GM23338 (cell line): ENCODE data around the gene CDH8. TPM values are rescaled to one million over a fixed set of nuclear protein-coding genes. Genes with fewer than 3 reads are reported as not detected.

Source experiments
- ATAC-seq: fragments of 200-7000 bp; cut with Tn5 transposase; 3 replicates; pipeline ENCODE4 v1.9.1; 2020
- DNase-seq: peaks from one replicate; pipeline ENCODE4 v3.0.0-alpha.2; 2015; ENCODE audit warnings: low spot score
- H2AFZ ChIP-seq: fragments of 200-600 bp; sonication (generic); 2 replicates; pipeline ENCODE4 v1.8.0; 2016; ENCODE audit warnings: antibody characterized with exemption, mild to moderate bottlenecking, moderate library complexity
- H3F3A ChIP-seq: fragments of 200-600 bp; sonication (generic); replicated peaks from 2 replicates; pipeline ENCODE4 v1.8.0; 2017; ENCODE audit warnings: antibody characterized with exemption, mixed run types, low read depth
- H3K27ac ChIP-seq: fragments of 200-600 bp; sonication (generic); 2 replicates; pipeline ENCODE4 v1.6.1; 2016; ENCODE audit warnings: low read depth
- H3K27me3 ChIP-seq: fragments of 200-600 bp; sonication (generic); 2 replicates; pipeline ENCODE4 v1.8.0; 2016; ENCODE audit warnings: mild to moderate bottlenecking, mixed run types, moderate library complexity; ENCODE audit not compliant: insufficient read depth
- H3K36me3 ChIP-seq: fragments of 200-600 bp; sonication (generic); 2 replicates; pipeline ENCODE4 v1.8.0; 2016; ENCODE audit warnings: mild to moderate bottlenecking; ENCODE audit not compliant: insufficient read depth
- H3K4me1 ChIP-seq: fragments of 200-600 bp; sonication (generic); 2 replicates; pipeline ENCODE4 v1.8.0; 2016; ENCODE audit warnings: mild to moderate bottlenecking, moderate library complexity; ENCODE audit not compliant: insufficient read depth
- H3K4me2 ChIP-seq: fragments of 200-600 bp; sonication (generic); 2 replicates; pipeline ENCODE4 v1.7.1; 2017; ENCODE audit warnings: mixed run types
- H3K4me3 ChIP-seq: fragments of 200-600 bp; sonication (generic); 2 replicates; pipeline ENCODE4 v1.6.1; 2016; ENCODE audit warnings: mixed run types
- H3K79me2 ChIP-seq: fragments of 200-600 bp; sonication (generic); replicated peaks from 2 replicates; pipeline ENCODE4 v1.8.0; 2017; ENCODE audit warnings: mild to moderate bottlenecking; ENCODE audit not compliant: insufficient read depth
- H3K9me2 ChIP-seq: fragments of 200-600 bp; sonication (generic); 2 replicates; pipeline ENCODE4 v1.8.0; 2017; ENCODE audit not compliant: insufficient read depth
- H4K20me1 ChIP-seq: fragments of 200-600 bp; sonication (generic); replicated peaks from 2 replicates; pipeline ENCODE4 v1.8.0; 2017; ENCODE audit warnings: mild to moderate bottlenecking; ENCODE audit not compliant: insufficient read depth
- H3K27ac Mint-ChIP-seq: 2 replicates; pipeline ENCODE4 v1.8.0; 2020; ENCODE audit warnings: inconsistent platforms, mild to moderate bottlenecking, moderate library complexity, mixed read lengths
- H3K27me3 Mint-ChIP-seq: 3 replicates; pipeline ENCODE4 v1.8.0; 2022; ENCODE audit warnings: low read depth, mild to moderate bottlenecking, moderate library complexity, mixed read lengths, inconsistent platforms; ENCODE audit not compliant: insufficient read depth, poor library complexity
- H3K36me3 Mint-ChIP-seq: 3 replicates; pipeline ENCODE4 v1.8.0; 2021; ENCODE audit warnings: low read depth, mild to moderate bottlenecking, inconsistent platforms, moderate library complexity, mixed read lengths
- H3K4me1 Mint-ChIP-seq: 3 replicates; pipeline ENCODE4 v1.8.0; 2020; ENCODE audit warnings: mild to moderate bottlenecking, inconsistent platforms, mixed read lengths
- H3K4me3 Mint-ChIP-seq: 3 replicates; pipeline ENCODE4 v1.8.0; 2021; ENCODE audit warnings: moderate library complexity, mild to moderate bottlenecking, inconsistent platforms, mixed read lengths
- H3K9me3 Mint-ChIP-seq: 3 replicates; pipeline ENCODE4 v1.8.0; 2020; ENCODE audit warnings: moderate library complexity, mild to moderate bottlenecking, inconsistent platforms, mixed read lengths
- CREB1 ChIP-seq: fragments of 250-450 bp; sonication (Bioruptor Pico); IDR thresholded peaks from 2 replicates; pipeline ENCODE4 v1.5.0; 2020; ENCODE audit warnings: low read depth, mild to moderate bottlenecking, moderate library complexity
- ETS1 ChIP-seq: IDR thresholded peaks from 2 replicates; pipeline ENCODE4 v1.6.1; 2016; ENCODE audit warnings: antibody characterized with exemption
- JUNB ChIP-seq: IDR thresholded peaks from one replicate; pipeline ENCODE4 v1.6.1; 2016; ENCODE audit warnings: antibody characterized with exemption; ENCODE audit not compliant: unreplicated experiment
- REST ChIP-seq: IDR thresholded peaks from one replicate; pipeline ENCODE4 v1.6.1; 2018; ENCODE audit warnings: antibody characterized with exemption; ENCODE audit not compliant: unreplicated experiment
- polyA plus RNA-seq: library from polyadenylated mRNA; unstranded; fragments of >200 nt; fragmentation: Nextera tagmentation; extraction: Ambion mirVana; gene quantifications from 2 replicates; pipeline ENCODE4 v1.2.1, GENCODE V29; 2016
- total RNA-seq: library from RNA; depleted of rRNA; stranded (reverse); fragments of >200 nt; shearing (Covaris generic); gene quantifications from 2 replicates; pipeline ENCODE4 v1.2.3, GENCODE V29; 2014
- TF ChIP-seq, protein P1 (sequence below): fragments of 250-450 bp; sonication (Bioruptor Pico); IDR thresholded peaks from 2 replicates; pipeline ENCODE4 v1.5.0; 2020; ENCODE audit warnings: mild to moderate bottlenecking, moderate library complexity

Gene CDH8
- total and polyA plus RNA-seq, 2 experiments from 2014 or later = 10.2 to 11.7 TPM

DNA sequence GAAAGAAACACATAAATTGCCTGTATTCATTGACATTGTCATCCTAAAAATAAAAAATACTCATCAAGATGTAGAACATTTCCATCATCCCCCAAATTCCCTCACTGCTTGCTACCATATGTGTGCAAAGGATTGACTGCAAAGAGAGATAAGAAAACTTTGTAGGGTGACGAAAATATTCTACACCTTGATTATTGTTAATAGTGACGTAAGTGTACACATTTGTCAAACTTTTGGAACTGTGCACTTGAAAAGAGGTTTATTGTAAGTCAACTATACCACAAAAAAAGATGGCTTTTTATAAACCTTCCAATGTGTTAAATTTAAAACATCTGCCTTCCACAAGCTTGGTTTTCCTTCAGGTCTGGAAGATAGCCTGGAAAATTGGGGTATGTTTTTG lies 359.5 kb downstream of the CDH8 start (continued):
- TF ChIP-seq REST (no peak), ETS1 (no peak), JUNB (no peak)
- TF ChIP-seq, protein P1, sequence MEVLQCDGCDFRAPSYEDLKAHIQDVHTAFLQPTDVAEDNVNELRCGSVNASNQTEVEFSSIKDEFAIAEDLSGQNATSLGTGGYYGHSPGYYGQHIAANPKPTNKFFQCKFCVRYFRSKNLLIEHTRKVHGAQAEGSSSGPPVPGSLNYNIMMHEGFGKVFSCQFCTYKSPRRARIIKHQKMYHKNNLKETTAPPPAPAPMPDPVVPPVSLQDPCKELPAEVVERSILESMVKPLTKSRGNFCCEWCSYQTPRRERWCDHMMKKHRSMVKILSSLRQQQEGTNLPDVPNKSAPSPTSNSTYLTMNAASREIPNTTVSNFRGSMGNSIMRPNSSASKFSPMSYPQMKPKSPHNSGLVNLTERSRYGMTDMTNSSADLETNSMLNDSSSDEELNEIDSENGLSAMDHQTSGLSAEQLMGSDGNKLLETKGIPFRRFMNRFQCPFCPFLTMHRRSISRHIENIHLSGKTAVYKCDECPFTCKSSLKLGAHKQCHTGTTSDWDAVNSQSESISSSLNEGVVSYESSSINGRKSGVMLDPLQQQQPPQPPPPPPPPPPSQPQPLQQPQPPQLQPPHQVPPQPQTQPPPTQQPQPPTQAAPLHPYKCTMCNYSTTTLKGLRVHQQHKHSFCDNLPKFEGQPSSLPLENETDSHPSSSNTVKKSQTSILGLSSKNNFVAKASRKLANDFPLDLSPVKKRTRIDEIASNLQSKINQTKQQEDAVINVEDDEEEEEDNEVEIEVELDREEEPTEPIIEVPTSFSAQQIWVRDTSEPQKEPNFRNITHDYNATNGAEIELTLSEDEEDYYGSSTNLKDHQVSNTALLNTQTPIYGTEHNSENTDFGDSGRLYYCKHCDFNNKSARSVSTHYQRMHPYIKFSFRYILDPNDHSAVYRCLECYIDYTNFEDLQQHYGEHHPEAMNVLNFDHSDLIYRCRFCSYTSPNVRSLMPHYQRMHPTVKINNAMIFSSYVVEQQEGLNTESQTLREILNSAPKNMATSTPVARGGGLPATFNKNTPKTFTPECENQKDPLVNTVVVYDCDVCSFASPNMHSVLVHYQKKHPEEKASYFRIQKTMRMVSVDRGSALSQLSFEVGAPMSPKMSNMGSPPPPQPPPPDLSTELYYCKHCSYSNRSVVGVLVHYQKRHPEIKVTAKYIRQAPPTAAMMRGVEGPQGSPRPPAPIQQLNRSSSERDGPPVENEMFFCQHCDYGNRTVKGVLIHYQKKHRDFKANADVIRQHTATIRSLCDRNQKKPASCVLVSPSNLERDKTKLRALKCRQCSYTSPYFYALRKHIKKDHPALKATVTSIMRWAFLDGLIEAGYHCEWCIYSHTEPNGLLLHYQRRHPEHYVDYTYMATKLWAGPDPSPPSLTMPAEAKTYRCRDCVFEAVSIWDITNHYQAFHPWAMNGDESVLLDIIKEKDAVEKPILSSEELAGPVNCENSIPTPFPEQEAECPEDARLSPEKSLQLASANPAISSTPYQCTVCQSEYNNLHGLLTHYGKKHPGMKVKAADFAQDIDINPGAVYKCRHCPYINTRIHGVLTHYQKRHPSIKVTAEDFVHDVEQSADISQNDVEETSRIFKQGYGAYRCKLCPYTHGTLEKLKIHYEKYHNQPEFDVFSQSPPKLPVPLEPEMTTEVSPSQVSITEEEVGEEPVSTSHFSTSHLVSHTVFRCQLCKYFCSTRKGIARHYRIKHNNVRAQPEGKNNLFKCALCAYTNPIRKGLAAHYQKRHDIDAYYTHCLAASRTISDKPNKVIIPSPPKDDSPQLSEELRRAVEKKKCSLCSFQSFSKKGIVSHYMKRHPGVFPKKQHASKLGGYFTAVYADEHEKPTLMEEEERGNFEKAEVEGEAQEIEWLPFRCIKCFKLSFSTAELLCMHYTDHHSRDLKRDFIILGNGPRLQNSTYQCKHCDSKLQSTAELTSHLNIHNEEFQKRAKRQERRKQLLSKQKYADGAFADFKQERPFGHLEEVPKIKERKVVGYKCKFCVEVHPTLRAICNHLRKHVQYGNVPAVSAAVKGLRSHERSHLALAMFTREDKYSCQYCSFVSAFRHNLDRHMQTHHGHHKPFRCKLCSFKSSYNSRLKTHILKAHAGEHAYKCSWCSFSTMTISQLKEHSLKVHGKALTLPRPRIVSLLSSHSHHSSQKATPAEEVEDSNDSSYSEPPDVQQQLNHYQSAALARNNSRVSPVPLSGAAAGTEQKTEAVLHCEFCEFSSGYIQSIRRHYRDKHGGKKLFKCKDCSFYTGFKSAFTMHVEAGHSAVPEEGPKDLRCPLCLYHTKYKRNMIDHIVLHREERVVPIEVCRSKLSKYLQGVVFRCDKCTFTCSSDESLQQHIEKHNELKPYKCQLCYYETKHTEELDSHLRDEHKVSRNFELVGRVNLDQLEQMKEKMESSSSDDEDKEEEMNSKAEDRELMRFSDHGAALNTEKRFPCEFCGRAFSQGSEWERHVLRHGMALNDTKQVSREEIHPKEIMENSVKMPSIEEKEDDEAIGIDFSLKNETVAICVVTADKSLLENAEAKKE (CRISPR knock-in tag) = no peak

GRCh38 chr16:61671161-61671560 lies 365.1 kb downstream of the CDH8 start:
- no peak for DNase-seq
- Histone ChIP-seq H3K4me1 (no peaks in the 10 kb centered on the region), H3K79me2 (no peaks in the 10 kb centered on the region), H4K20me1 (no peaks in the 10 kb centered on the region), H3K36me3 (no peaks in the 10 kb centered on the region), H3K9me2 (no peaks in the 10 kb centered on the region), H3F3A (no peaks in the 10 kb centered on the region), H2AFZ (no peak overlapping the region), H3K4me2 (no peak overlapping the region), H3K27ac (no peak overlapping the region), H3K4me3 (no peak overlapping the region), H3K27me3 (no peaks in the 10 kb centered on the region)
- peaks cover 4% of the 10 kb centered on the region; the same call in 1 of the 3 replicates for H3K36me3 Mint-ChIP-seq
- no peaks in the 10 kb centered on the region for H3K4me1 Mint-ChIP-seq
- H3K27me3 Mint-ChIP-seq = no peaks in the 10 kb centered on the region
- H3K9me3 Mint-ChIP-seq = peaks cover 2% of the 10 kb centered on the region; the same call in 2 of the 3 replicates
- ATAC-seq = no peak
- H3K27ac Mint-ChIP-seq = no peak overlapping the region
- H3K4me3 Mint-ChIP-seq = no peak overlapping the region
- no peak for TF ChIP-seq CREB1 (CRISPR knock-in tag)
